MM.1S (cell line): ENCODE data around the gene MBOAT2.

Experiments
- DNase-seq: peaks from one replicate; pipeline ENCODE4 v3.0.0-alpha.2; 2015
- H2AFZ ChIP-seq: fragments of 300-600 bp; sonication (generic); 2 replicates; pipeline ENCODE4 v1.6.0; 2016; ENCODE audit warnings: antibody characterized with exemption, low read length
- H3F3A ChIP-seq: fragments of 300-600 bp; sonication (generic); 2 replicates; pipeline ENCODE4 v1.6.1; 2016; ENCODE audit warnings: mild to moderate bottlenecking, antibody characterized with exemption, low read length, moderate library complexity, mixed read lengths; ENCODE audit not compliant: insufficient read depth
- H3K27ac ChIP-seq: fragments of 300-600 bp; sonication (generic); 2 replicates; pipeline ENCODE4 v1.5.1; 2016; ENCODE audit warnings: mild to moderate bottlenecking, low read length
- H3K27me3 ChIP-seq: fragments of 300-600 bp; sonication (generic); replicated peaks from 2 replicates; pipeline ENCODE4 v1.6.0; 2016; ENCODE audit warnings: low read length; ENCODE audit not compliant: insufficient read depth
- H3K36me3 ChIP-seq: fragments of 300-600 bp; sonication (generic); replicated peaks from 2 replicates; pipeline ENCODE4 v1.6.1; 2016; ENCODE audit warnings: mild to moderate bottlenecking, low read length, mixed read lengths; ENCODE audit not compliant: insufficient read depth
- H3K4me1 ChIP-seq: fragments of 300-600 bp; sonication (generic); 2 replicates; pipeline ENCODE4 v1.6.1; 2016; ENCODE audit warnings: low read length, mixed read lengths
- H3K4me2 ChIP-seq: fragments of 300-600 bp; sonication (generic); 2 replicates; pipeline ENCODE4 v1.6.0; 2016; ENCODE audit warnings: low read depth, low read length
- H3K4me3 ChIP-seq: fragments of 300-600 bp; sonication (generic); 2 replicates; pipeline ENCODE4 v1.5.1; 2016; ENCODE audit warnings: low read length, mixed read lengths
- H3K79me2 ChIP-seq: fragments of 300-600 bp; sonication (generic); 2 replicates; pipeline ENCODE4 v1.6.1; 2016; ENCODE audit warnings: mixed run types, low read length, mixed read lengths
- H3K9ac ChIP-seq: fragments of 300-600 bp; sonication (generic); 2 replicates; pipeline ENCODE4 v1.6.1; 2016; ENCODE audit warnings: low read length, mixed read lengths
- H3K9me2 ChIP-seq: fragments of 300-600 bp; sonication (generic); replicated peaks from 2 replicates; pipeline ENCODE4 v1.6.1; 2016; ENCODE audit warnings: mild to moderate bottlenecking, low read length, mixed read lengths; ENCODE audit not compliant: insufficient read depth
- H3K9me3 ChIP-seq: fragments of 300-600 bp; sonication (generic); replicated peaks from 2 replicates; pipeline ENCODE4 v1.6.1; 2016; ENCODE audit warnings: mild to moderate bottlenecking, low read length, mixed read lengths; ENCODE audit not compliant: insufficient read depth
- H4K20me1 ChIP-seq: fragments of 300-600 bp; sonication (generic); 2 replicates; pipeline ENCODE4 v1.6.1; 2016; ENCODE audit warnings: mild to moderate bottlenecking, low read length, moderate library complexity, mixed read lengths; ENCODE audit not compliant: insufficient read depth
- EZH2 ChIP-seq: fragments of 300-600 bp; sonication (generic); optimal IDR thresholded peaks from 2 replicates; pipeline ENCODE3; 2017; ENCODE audit warnings: low read depth, mild to moderate bottlenecking, antibody characterized with exemption, low read length, mixed read lengths
- EZH2phosphoT487 ChIP-seq: fragments of 300-600 bp; sonication (generic); IDR thresholded peaks from 2 replicates; pipeline ENCODE4 v1.6.1; 2018; ENCODE audit warnings: antibody characterized with exemption, low read length
- TF ChIP-seq, protein P1 (sequence below): fragments of 300-600 bp; sonication (generic); IDR thresholded peaks from 2 replicates; pipeline ENCODE4 v1.5.1; 2016; ENCODE audit warnings: antibody characterized with exemption, low read length, mixed read lengths

Gene MBOAT2

DNA sequence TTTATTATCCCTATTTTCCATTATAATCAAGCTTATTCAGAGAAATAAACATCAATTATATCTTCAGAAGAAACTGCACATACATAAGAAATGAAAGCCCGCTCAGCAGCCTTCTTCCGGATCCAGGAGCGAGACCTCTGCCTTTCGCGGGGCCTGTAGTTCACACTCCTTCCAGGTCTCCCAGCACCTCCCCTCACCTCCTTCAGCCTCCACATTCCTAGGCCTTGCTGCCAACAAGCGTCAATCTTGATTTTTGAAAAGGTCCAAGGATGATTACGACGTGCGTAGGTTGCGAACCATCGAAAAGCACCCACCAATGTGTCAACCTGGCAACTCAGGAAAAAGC is 165.7 kb downstream of the MBOAT2 start:
- no peaks in the 10 kb centered on the region for H3F3A ChIP-seq
- DNase-seq: no peak
- no peak overlapping the region for H3K27ac ChIP-seq
- H3K4me3 ChIP-seq: no peak overlapping the region
- H4K20me1 ChIP-seq: no peaks in the 10 kb centered on the region
- no peak overlapping the region for H2AFZ ChIP-seq
- H3K9me2 ChIP-seq: no peaks in the 10 kb centered on the region
- H3K9ac ChIP-seq: no peak overlapping the region
- 0 out of 2 replicates have a peak, but pooled peaks cover 3% of the 10 kb centered on the region for H3K4me1 ChIP-seq
- no peaks in the 10 kb centered on the region for H3K9me3 ChIP-seq
- no peaks in the 10 kb centered on the region for H3K36me3 ChIP-seq
- H3K27me3 ChIP-seq: no peaks in the 10 kb centered on the region
- peak overlapping the region; percentile 31; the same call in 1 of the 2 replicates for H3K4me2 ChIP-seq
- TF ChIP-seq EZH2phosphoT487 (no peak), EZH2 (no peak)
- TF ChIP-seq, protein P1, sequence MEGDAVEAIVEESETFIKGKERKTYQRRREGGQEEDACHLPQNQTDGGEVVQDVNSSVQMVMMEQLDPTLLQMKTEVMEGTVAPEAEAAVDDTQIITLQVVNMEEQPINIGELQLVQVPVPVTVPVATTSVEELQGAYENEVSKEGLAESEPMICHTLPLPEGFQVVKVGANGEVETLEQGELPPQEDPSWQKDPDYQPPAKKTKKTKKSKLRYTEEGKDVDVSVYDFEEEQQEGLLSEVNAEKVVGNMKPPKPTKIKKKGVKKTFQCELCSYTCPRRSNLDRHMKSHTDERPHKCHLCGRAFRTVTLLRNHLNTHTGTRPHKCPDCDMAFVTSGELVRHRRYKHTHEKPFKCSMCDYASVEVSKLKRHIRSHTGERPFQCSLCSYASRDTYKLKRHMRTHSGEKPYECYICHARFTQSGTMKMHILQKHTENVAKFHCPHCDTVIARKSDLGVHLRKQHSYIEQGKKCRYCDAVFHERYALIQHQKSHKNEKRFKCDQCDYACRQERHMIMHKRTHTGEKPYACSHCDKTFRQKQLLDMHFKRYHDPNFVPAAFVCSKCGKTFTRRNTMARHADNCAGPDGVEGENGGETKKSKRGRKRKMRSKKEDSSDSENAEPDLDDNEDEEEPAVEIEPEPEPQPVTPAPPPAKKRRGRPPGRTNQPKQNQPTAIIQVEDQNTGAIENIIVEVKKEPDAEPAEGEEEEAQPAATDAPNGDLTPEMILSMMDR: no peak
- peaks cover 44% of the 10 kb centered on the region for H3K79me2 ChIP-seq

DNA sequence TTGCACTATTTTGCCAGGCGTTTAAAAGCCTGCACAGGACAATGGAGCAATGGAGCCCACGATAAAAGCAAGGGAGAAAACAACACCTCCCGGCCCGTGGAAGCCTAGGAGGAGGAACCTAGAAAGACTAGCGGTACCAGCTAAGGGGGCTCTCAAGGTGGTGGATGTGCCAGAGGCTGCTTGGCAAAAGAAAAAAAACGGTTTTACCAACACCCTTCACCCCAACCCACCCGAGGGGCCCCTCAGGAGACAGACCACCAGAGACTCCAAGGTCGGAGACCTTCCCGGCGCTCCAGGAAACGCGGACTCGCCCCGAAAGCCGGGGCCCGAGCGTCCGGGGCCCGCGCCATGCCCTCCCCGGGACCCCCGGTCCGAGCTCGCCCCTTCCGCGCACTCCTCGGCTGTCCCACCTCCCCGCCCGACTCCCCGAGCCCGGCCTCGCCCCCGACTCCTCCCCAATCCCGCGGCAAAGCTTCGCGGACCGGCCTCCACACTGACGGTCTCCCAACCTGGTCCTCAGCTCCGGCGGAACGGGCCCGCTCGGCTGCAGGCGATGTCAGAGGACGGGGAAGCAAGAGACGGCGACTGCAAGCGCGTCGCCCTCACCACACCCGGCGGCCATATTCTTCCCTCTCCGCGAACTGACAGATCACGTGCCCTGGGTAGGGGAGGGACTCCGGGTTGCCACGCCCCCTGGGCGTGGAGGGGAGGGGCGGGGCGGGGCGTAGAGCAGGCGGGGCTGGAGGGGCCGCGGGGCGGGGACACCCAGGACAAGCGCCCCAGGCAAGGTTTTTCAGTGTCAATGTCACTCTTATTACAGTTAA is 166.3 kb downstream of the MBOAT2 start, which contains the start of gene KIDINS220:
KIDINS220 (minus strand) TSS at position 643 of the 824 bp plus-strand sequence. CDS start 10,520 bp downstream, outside the sequence.
- H3K9me2 ChIP-seq: no peaks in the 10 kb centered on the region
- TF ChIP-seq EZH2phosphoT487 (no peak), EZH2 (no peak)
- TF ChIP-seq, protein P1: no peak
- H3K4me1 ChIP-seq: 0 out of 2 replicates have a peak, but pooled peaks cover 3% of the 10 kb centered on the region

DNA sequence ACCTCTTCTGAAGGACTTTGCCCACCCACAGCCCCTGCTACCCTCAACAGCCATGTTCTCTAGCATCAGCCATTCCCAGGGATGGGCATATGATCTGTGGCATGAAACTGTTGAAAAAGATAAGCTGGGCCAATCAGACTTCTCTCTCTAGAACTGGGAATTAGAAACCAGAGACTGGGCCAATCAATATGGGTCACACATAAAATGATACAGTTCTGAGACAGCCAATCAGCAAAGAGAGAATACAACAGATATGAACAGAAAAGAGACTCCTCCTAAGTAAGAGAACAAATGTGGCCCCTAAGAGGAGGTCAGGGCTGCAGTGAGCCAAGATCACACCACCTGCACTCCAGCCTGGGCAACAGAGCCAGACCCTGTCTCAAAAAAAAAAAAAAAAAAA is 168.2 kb downstream of the MBOAT2 start:
- Histone ChIP-seq H3K27ac (no peak overlapping the region), H3K9me3 (no peaks in the 10 kb centered on the region), H3K4me2 (no peak overlapping the region), H3K9ac (no peak overlapping the region), H3K4me1 (0 out of 2 replicates have a peak, but pooled peaks cover 3% of the 10 kb centered on the region), H3K27me3 (no peaks in the 10 kb centered on the region), H3K9me2 (no peaks in the 10 kb centered on the region), H3K36me3 (no peaks in the 10 kb centered on the region), H2AFZ (no peak overlapping the region), H3K79me2 (peaks cover 69% of the 10 kb centered on the region), H3K4me3 (no peak overlapping the region), H4K20me1 (no peaks in the 10 kb centered on the region), H3F3A (no peaks in the 10 kb centered on the region)
- TF ChIP-seq EZH2phosphoT487 (no peak), EZH2 (no peak)
- TF ChIP-seq, protein P1: no peak
- no peak for DNase-seq

More for the DNA sequence above, 166.3 kb downstream of the MBOAT2 start, which contains the start of gene KIDINS220:
- no peaks in the 10 kb centered on the region for H4K20me1 ChIP-seq
- peak within 1 kb of the TSS; percentile 92 for H3K4me3 ChIP-seq
- H3K9me3 ChIP-seq: no peaks in the 10 kb centered on the region
- H3K9ac ChIP-seq: peak within 1 kb of the TSS; percentile 81
- H3K79me2 ChIP-seq: peaks cover 50% of the 10 kb centered on the region
- DNase-seq: peak; percentile 82
- peak within 1 kb of the TSS; percentile 7; the same call in 1 of the 2 replicates for H3K27ac ChIP-seq
- peak within 1 kb of the TSS; percentile 84 for H2AFZ ChIP-seq
- H3K27me3 ChIP-seq: no peaks in the 10 kb centered on the region
- no peaks in the 10 kb centered on the region for H3K36me3 ChIP-seq
- no peaks in the 10 kb centered on the region for H3F3A ChIP-seq
- H3K4me2 ChIP-seq: peak within 1 kb of the TSS; percentile 49
